Trophoblast cell (in vitro differentiated cells and primary cell): ENCODE results near the gene MGAT3.

Experiments used
- DNase-seq, 2 donors: peaks; one replicate each; pipeline ENCODE4 v3.0.0-alpha.2; 2016
- H2AFZ ChIP-seq: 2 replicates; pipeline ENCODE4 v1.6.1; 2013; ENCODE audit warnings: low read length, moderate library complexity, mild to moderate bottlenecking; ENCODE audit not compliant: insufficient read depth, poor library complexity
- H2AK5ac ChIP-seq: 2 replicates; pipeline ENCODE4 v1.6.1; 2013; ENCODE audit warnings: mild to moderate bottlenecking, low read length
- H2BK120ac ChIP-seq: 2 replicates; pipeline ENCODE4 v1.6.1; 2013; ENCODE audit warnings: low read length, mild to moderate bottlenecking, moderate library complexity; ENCODE audit not compliant: insufficient read depth, poor library complexity
- H2BK12ac ChIP-seq: 2 replicates; pipeline ENCODE4 v1.6.1; 2013; ENCODE audit warnings: mild to moderate bottlenecking, low read length, moderate library complexity
- H2BK5ac ChIP-seq: 2 replicates; pipeline ENCODE4 v1.6.1; 2013; ENCODE audit warnings: low read length, low read depth, moderate library complexity, mild to moderate bottlenecking; ENCODE audit not compliant: poor library complexity
- H3K14ac ChIP-seq: 2 replicates; pipeline ENCODE4 v1.6.1; 2013; ENCODE audit warnings: mild to moderate bottlenecking, low read length
- H3K18ac ChIP-seq: 2 replicates; pipeline ENCODE4 v1.6.1; 2013; ENCODE audit warnings: mild to moderate bottlenecking, low read length
- H3K23ac ChIP-seq: 2 replicates; pipeline ENCODE4 v1.6.1; 2013; ENCODE audit warnings: low read length
- H3K27ac ChIP-seq: 2 replicates; pipeline ENCODE4 v1.5.1; 2013; ENCODE audit warnings: low read depth, mild to moderate bottlenecking, inconsistent platforms, low read length, moderate library complexity
- H3K27me3 ChIP-seq: 2 replicates; pipeline ENCODE4 v1.6.1; 2013; ENCODE audit warnings: inconsistent platforms, mild to moderate bottlenecking, low read length, moderate library complexity; ENCODE audit not compliant: insufficient read depth
- H3K36me3 ChIP-seq, 2 experiments: 1 replicate in 1 of 2; 2 replicates in 1 of 2; pipeline ENCODE4 v1.6.1; 2013; ENCODE audit warnings: low read length in 2 of 2, mild to moderate bottlenecking in 2 of 2, moderate library complexity in 1 of 2; ENCODE audit not compliant: insufficient read depth in 2 of 2, control insufficient read depth in 1 of 2
- H3K4ac ChIP-seq: 2 replicates; pipeline ENCODE4 v1.6.1; 2013; ENCODE audit warnings: low read depth, mild to moderate bottlenecking, low read length, moderate library complexity
- H3K4me1 ChIP-seq, 2 experiments: 1 replicate in 1 of 2; 2 replicates in 1 of 2; pipeline ENCODE4 v1.6.1; 2013; ENCODE audit warnings: low read length in 2 of 2, mild to moderate bottlenecking in 2 of 2, moderate library complexity in 1 of 2; ENCODE audit not compliant: insufficient read depth in 2 of 2, control insufficient read depth in 1 of 2
- H3K4me2 ChIP-seq: 2 replicates; pipeline ENCODE4 v1.6.1; 2013; ENCODE audit warnings: inconsistent platforms, mild to moderate bottlenecking, low read length, moderate library complexity
- H3K4me3 ChIP-seq: 2 replicates; pipeline ENCODE4 v1.5.1; 2013; ENCODE audit warnings: mild to moderate bottlenecking, low read depth, low read length, inconsistent platforms
- H3K79me1 ChIP-seq: one replicate; pipeline ENCODE4 v1.6.1; 2013; ENCODE audit warnings: low read length
- H3K79me2 ChIP-seq: 2 replicates; pipeline ENCODE4 v1.6.1; 2013; ENCODE audit warnings: low read length, mild to moderate bottlenecking; ENCODE audit not compliant: control insufficient read depth, insufficient read depth, poor library complexity
- H3K9ac ChIP-seq: 2 replicates; pipeline ENCODE4 v1.6.1; 2013; ENCODE audit warnings: mild to moderate bottlenecking, low read length
- H3K9me3 ChIP-seq: 2 replicates; pipeline ENCODE4 v1.6.1; 2013; ENCODE audit warnings: low read depth, mild to moderate bottlenecking, control low read depth, inconsistent platforms, low read length; ENCODE audit not compliant: insufficient read depth
- H4K12ac ChIP-seq: 2 replicates; pipeline ENCODE4 v1.6.1; 2013; ENCODE audit warnings: low read depth, mild to moderate bottlenecking, low read length, moderate library complexity
- H4K8ac ChIP-seq: 2 replicates; pipeline ENCODE4 v1.6.1; 2013; ENCODE audit warnings: low read depth, mild to moderate bottlenecking, low read length, moderate library complexity
- H4K91ac ChIP-seq: one replicate; pipeline ENCODE4 v1.6.1; 2013; ENCODE audit warnings: low read depth, mild to moderate bottlenecking, low read length, moderate library complexity
- WGBS: extraction: QIAGEN DNeasy Blood & Tissue Kit; methylation state at CpG from one replicate; pipeline ENCODE4 v1.1.7; 2013; ENCODE audit warnings: missing lambda C conversion rate; ENCODE audit not compliant: insufficient read length, insufficient coverage; ENCODE audit errors: extremely low coverage; 5-methylcytosine and 5-hydroxymethylcytosine counted together

MGAT3 gene

DNA sequence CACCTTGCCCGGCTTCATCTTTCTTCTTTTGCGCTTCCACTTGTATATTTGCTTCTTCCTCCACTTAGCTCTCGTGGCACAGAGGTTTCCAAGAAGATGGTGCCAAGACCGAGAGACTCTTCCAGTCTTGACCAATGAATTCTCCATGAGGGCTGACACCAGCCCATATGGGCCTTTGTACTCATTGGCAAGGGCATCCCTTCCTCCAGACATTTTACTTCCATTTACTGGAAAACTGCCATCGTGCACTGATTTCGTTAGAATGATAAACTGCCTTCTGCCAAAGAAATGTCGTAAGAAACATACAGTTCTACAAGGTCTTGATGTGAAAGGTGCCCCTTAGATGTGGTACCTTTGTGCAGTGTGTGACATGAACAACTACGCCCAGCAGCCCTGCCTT is 40.6 kb downstream of the MGAT3 start:
- Histone ChIP-seq H2AFZ (no peak overlapping the region), H3K18ac (no peak overlapping the region), H3K79me2 (peaks cover 5% of the 10 kb centered on the region), H3K23ac (no peak overlapping the region), H2AK5ac (no peak overlapping the region), H3K4me1 (peaks cover 14% of the 10 kb centered on the region in 2 experiments), H3K14ac (no peak overlapping the region), H3K27ac (no peak overlapping the region), H2BK12ac (no peak overlapping the region), H2BK120ac (no peak overlapping the region), H3K9ac (no peak overlapping the region), H3K36me3 (no peaks in the 10 kb centered on the region), H3K4me2 (no peak overlapping the region), H2BK5ac (no peak overlapping the region), H4K8ac (no peak overlapping the region), H3K27me3 (no peaks in the 10 kb centered on the region), H3K4ac (no peak overlapping the region), H3K9me3 (no peaks in the 10 kb centered on the region), H4K12ac (no peak overlapping the region), H3K79me1 (peaks cover 11% of the 10 kb centered on the region), H3K4me3 (no peak overlapping the region), H4K91ac (no peak overlapping the region)
- WGBS, result no CpG with 5 or more reads among the region's 8 CpGs
- DNase-seq, result no peak

GRCh38 chr22:39498368-39498767 is 41.6 kb downstream of the MGAT3 start:
- no peak overlapping the region for H2BK120ac ChIP-seq
- no peak overlapping the region for H3K23ac ChIP-seq
- no peak overlapping the region for H2AK5ac ChIP-seq
- no peak overlapping the region for H3K14ac ChIP-seq
- H3K27me3 ChIP-seq, result no peaks in the 10 kb centered on the region
- H4K8ac ChIP-seq, result no peak overlapping the region
- peaks cover 11% of the 10 kb centered on the region for H3K79me2 ChIP-seq
- no peak overlapping the region for H4K91ac ChIP-seq
- H3K27ac ChIP-seq, result no peak overlapping the region
- WGBS, result no CpG with 5 or more reads among the region's 2 CpGs
- no peak overlapping the region for H3K9ac ChIP-seq
- no peak overlapping the region for H2BK12ac ChIP-seq
- H2AFZ ChIP-seq, result no peak overlapping the region
- H3K79me1 ChIP-seq, result peaks cover 11% of the 10 kb centered on the region
- H3K4me1 ChIP-seq, result peaks cover 17 to 18% of the 10 kb centered on the region in 2 experiments
- H3K4me2 ChIP-seq, result no peak overlapping the region
- H4K12ac ChIP-seq, result no peak overlapping the region
- H3K4me3 ChIP-seq, result no peak overlapping the region
- peaks cover 1% of the 10 kb centered on the region for H3K9me3 ChIP-seq
- no peak overlapping the region for H2BK5ac ChIP-seq
- H3K18ac ChIP-seq, result no peak overlapping the region
- no peaks in the 10 kb centered on the region for H3K36me3 ChIP-seq
- DNase-seq, result no peak
- no peak overlapping the region for H3K4ac ChIP-seq

DNA sequence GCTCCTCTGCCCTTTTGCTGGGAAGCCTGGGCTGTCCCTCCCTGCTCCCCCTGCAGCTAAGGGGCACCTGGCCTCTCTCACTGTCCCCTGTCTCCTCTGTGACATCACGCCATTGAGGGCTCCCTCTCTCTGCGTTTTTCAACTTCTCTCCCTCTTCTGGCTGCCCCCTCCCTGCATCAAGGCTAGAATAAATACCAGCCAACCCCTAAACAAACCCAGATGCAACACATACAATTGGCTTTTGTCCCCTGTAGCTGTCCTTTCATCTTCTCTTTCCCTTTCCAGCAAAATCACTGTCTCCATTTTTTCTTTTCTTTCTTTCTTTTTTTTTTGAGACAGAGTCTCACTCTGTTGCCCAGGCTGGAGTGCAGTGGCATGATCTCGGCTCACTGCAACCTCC is 42.0 kb downstream of the MGAT3 start:
- Histone ChIP-seq H3K27me3 (no peaks in the 10 kb centered on the region), H3K4me2 (no peak overlapping the region), H3K14ac (no peak overlapping the region), H3K4ac (no peak overlapping the region), H3K9me3 (peaks cover 1% of the 10 kb centered on the region), H2BK5ac (no peak overlapping the region), H3K79me1 (peaks cover 11% of the 10 kb centered on the region), H3K36me3 (no peaks in the 10 kb centered on the region), H3K27ac (no peak overlapping the region), H4K12ac (no peak overlapping the region), H3K4me3 (no peak overlapping the region), H2AFZ (peak overlapping the region; percentile 30), H4K91ac (no peak overlapping the region), H3K18ac (no peak overlapping the region), H3K79me2 (peaks cover 11% of the 10 kb centered on the region), H4K8ac (no peak overlapping the region), H2BK12ac (no peak overlapping the region), H3K9ac (no peak overlapping the region), H3K23ac (no peak overlapping the region), H3K4me1 (peaks cover 16 to 17% of the 10 kb centered on the region in 2 experiments), H2AK5ac (peak overlapping the region; percentile 57), H2BK120ac (no peak overlapping the region)
- WGBS, result no CpG with 5 or more reads among the region's 3 CpGs
- DNase-seq, result no peak

GRCh38 chr22:39500101-39500500 is 43.3 kb downstream of the MGAT3 start:
- WGBS, result no CpG with 5 or more reads among the region's 6 CpGs
- no peak for DNase-seq
- no peak overlapping the region for H2BK12ac ChIP-seq
- H3K23ac ChIP-seq, result no peak overlapping the region
- no peak overlapping the region for H4K12ac ChIP-seq
- peaks cover 11% of the 10 kb centered on the region for H3K79me2 ChIP-seq
- H3K4me1 ChIP-seq, result peaks cover 9 to 11% of the 10 kb centered on the region in 2 experiments
- no peaks in the 10 kb centered on the region for H3K27me3 ChIP-seq
- H3K36me3 ChIP-seq, result peaks cover 11 to 12% of the 10 kb centered on the region in 2 experiments
- H3K9ac ChIP-seq, result no peak overlapping the region
- H3K9me3 ChIP-seq, result peaks cover 1% of the 10 kb centered on the region
- H3K14ac ChIP-seq, result no peak overlapping the region
- no peak overlapping the region for H3K4me2 ChIP-seq
- H3K4ac ChIP-seq, result no peak overlapping the region
- peaks cover 8% of the 10 kb centered on the region for H3K79me1 ChIP-seq
- no peak overlapping the region for H3K4me3 ChIP-seq
- H3K18ac ChIP-seq, result no peak overlapping the region
- no peak overlapping the region for H2BK5ac ChIP-seq
- no peak overlapping the region for H3K27ac ChIP-seq
- H2AK5ac ChIP-seq, result no peak overlapping the region
- no peak overlapping the region for H2AFZ ChIP-seq
- no peak overlapping the region for H4K8ac ChIP-seq
- H2BK120ac ChIP-seq, result no peak overlapping the region
- no peak overlapping the region for H4K91ac ChIP-seq
